Measurements from ENCODE around the gene CADPS2.

DNA sequence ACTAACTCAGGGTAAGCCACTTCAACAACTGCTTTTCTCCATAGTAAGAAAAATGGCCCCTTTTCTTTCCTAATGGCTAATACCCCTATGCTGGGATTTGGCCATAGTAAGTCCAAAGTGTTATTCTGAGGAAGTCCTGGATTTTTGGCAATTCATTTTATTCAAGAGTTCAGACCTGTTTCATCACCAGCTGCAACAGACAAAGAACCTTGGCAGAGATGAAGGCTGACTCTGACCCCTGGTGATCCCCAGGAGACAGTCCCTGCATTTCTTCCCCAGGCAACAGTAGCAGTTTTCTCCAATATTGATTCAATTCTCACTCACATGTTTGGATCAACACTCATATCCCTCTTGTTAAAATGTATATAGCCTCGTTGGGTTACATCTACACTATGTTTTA, 332.5 kb downstream of the CADPS2 start:
- TF ChIP-seq, protein P1, sequence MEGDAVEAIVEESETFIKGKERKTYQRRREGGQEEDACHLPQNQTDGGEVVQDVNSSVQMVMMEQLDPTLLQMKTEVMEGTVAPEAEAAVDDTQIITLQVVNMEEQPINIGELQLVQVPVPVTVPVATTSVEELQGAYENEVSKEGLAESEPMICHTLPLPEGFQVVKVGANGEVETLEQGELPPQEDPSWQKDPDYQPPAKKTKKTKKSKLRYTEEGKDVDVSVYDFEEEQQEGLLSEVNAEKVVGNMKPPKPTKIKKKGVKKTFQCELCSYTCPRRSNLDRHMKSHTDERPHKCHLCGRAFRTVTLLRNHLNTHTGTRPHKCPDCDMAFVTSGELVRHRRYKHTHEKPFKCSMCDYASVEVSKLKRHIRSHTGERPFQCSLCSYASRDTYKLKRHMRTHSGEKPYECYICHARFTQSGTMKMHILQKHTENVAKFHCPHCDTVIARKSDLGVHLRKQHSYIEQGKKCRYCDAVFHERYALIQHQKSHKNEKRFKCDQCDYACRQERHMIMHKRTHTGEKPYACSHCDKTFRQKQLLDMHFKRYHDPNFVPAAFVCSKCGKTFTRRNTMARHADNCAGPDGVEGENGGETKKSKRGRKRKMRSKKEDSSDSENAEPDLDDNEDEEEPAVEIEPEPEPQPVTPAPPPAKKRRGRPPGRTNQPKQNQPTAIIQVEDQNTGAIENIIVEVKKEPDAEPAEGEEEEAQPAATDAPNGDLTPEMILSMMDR (IDR thresholded peaks at IDR 0.05) = no peak
- TF ChIP-seq POLR2AphosphoS5 (IDR thresholded peaks at IDR 0.05) (no peak), POLR2A (IDR thresholded peaks at IDR 0.05; ENCODE audit: low read depth) (no peak)
